ENCODE data around the gene FAM81A. TPM values are rescaled to one million over a fixed set of nuclear protein-coding genes. Genes with fewer than 3 reads are reported as not detected.

FAM81A gene
- 7.8 TPM for total RNA-seq

DNA sequence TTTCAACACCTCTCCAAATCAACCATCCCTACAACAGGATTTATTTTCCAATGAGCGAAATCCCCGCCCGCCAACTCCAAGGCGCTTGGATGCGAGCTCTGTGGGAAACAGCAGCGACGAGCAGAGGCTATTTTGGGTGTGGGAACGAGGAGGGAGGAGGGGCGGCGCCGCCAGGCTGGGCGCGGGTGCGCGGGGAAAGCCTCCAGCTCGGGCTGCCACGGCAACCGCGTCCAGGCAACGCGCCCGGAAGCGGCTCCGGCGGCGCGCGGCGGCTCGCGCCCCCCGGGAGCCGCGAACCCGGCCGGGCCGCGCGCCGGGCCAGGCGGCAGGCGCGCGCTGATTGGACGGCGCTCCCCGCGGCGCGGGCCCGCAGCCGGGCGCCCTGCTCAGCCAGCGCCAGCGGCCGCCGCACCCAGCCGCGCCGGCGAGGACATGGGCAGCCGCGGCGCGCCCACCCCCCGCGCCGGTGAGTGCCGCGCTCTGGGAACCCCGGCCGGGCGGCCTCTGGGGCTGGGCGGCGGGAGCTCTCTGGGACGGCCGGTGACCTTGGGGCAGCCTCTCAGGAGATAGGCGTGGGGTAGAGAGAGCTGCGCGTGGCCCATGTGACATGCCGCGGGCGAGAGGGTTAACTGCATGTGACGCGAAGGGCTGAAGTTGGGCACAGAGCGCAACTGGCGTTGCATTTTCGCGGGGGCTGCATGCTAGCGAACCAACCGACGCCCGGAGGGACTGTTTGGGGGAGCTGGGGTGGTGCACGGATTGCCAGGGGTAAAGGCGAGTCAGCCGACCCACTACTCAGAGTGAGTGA is at the start of gene FAM81A:
Gene FAM81A, plus strand, starts transcription at position 370 of the 808 bp plus-strand sequence. CDS start 20,441 bp downstream, outside the sequence.

Small RNA genes within 50 kb of the gene (small RNA-seq; reads per million reads assigned to genes)
- not detected for gene RF00019 (ENCODE audit: low replicate concordance)

Other genes starting within 250 kb of the FAM81A start
- gene LDHAL6B, start 231.3 kb upstream of the FAM81A start, total RNA-seq: not detected
- 89.9 TPM for gene MYO1E, start 65.3 kb upstream of the FAM81A start, total RNA-seq
- gene GCNT3, start 173.6 kb downstream of the FAM81A start, total RNA-seq: 0.53 TPM
- gene GTF2A2, start 219.3 kb downstream of the FAM81A start, total RNA-seq: 23.4 TPM

All from metanephros (tissue), 2 donors.